Kidney glomerular epithelial cell (primary cell): ENCODE data around the gene H2BK1.

Experiments
- DNase-seq: peaks from one replicate; lab custom pipeline; 2025; lab: John Stamatoyannopoulos, UW

H2BK1 gene

GRCh38 chr7:151202836-151203235 lies 7.5 kb downstream of the H2BK1 start:
- DNase-seq, result no peak

GRCh38 chr7:151201751-151202150 lies 8.5 kb downstream of the H2BK1 start:
- DNase-seq, result no peak

- no peak for DNase-seq
Observed at GRCh38 chr7:151201344-151201743, 8.9 kb downstream of the H2BK1 start.

- DNase-seq, result no peak
Observed at GRCh38 chr7:151198945-151199848, 11.1 kb downstream of the H2BK1 start.

DNA sequence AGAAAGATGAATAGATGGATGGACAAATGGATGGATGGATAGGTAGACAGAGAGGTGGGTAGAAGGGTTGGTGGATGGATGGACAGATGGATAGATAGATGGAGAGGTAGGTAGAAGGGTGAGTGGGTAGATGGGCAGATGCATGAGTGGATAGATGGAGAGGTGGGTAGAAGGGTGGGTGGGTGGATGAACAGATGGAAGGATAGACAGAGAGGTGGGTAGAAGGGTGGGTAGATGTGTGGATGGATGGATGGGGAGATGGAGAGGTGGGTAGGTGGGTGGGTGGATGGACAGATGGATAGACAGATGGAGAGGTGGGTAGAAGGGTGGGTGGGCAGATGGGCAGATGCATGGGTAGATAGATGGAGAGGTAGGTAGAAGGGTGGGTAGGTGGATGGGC lies 12.4 kb downstream of the H2BK1 start:
- no peak for DNase-seq

DNA sequence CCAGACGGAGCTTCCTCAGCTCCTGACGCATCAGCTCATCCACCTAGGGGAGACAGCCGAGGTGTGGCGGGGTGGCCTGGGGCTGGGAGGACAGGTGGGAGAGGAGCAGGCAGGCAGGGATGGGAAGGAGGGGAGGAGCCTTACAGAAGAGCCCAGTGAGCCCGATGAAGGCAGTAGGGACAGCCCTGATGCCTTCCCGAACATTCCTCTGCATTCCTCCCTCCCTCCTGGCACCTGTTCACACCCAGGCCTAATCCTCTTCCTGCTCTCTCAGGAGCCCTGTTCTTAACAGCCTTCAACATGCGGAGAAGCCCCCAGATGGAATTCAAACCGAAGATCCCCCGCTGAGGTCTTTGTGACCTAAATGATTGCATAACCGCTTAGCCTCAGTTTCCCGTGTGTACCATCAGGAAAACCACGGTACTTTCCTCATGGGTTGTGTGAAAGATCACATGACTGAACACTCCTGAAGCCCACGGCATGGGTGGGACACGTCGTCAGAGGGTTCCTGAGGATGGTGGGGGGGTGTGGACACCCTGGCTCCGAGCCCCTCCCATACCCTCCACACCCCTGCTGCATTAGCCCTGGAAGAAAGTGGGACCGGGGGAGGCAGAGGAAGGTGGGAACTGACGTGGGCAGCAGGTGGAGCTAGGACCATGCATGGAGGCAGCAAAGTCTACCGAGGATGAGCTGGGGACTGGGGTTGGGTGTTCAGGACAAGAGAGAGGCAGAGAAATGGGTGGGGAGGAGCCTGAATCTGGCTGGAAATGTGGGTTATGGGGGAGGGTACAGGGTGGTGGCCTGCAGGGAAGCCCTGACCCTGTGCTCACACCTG lies 14.5 kb downstream of the H2BK1 start:
- no peak for DNase-seq

- no peak for DNase-seq
Observed at GRCh38 chr7:151194188-151194587, 16.1 kb downstream of the H2BK1 start.

DNA sequence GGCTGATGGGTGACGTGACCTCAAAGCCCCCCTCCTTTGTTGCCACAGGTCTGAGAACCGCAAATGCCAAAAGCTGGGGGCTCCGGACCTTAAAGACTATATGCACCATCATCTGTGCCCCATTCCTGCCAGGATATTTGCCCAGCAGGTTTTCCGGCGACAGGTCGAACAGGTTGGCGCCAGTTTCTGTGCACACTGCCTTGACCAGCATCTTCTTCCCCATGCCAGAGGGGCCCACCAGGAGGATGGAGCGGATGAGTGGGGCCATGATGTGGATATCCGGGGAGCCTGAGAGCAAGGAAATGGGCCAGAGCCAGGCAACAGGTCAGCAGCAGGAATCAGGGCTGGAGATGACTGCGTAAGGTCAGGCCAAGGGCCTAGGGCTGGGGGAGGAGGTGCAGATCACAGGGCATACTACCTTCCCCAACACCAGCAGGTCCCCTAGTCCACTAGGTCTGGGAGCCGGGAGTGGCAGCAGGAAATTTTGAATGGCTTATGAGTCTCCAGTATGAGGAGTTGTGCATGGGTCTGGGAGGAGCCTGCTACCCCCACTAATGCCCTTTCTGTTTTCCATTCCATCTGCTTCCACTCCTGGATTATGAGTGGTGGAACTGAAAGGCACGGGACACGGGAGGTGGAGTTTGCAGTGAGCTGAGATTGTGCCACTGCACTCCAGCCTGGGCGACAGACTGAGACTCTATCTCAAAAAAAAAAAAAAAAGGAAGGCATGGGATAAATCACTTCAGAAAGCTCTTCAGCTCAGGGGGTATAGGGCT lies 16.9 kb downstream of the H2BK1 start:
- no peak for DNase-seq

DNA sequence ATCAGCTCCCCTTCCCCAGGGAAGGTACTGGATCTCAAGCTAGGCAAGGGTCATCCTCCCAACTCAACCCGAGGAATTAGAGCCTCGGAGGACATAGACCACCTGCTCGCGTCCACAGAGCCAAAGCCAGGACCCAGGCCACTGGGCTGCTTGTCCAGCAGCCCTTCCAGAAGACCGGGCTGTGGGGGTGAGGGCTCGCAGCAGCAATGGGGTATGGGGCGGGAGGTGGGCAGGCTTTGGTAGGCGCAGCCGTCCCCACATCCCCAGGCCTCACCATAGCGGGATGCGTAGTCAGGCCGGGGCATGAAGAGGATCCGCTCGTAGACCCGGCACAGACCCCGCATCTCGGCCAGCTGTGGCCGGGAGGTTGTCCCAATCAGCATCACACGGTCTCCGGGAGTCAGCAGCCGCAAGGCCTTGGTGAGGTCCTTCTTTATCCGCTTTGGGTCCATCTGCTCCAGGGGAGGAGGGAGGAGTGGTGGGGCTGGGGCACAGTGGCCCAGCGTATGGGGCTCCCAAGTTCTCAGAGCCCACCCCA lies 18.2 kb downstream of the H2BK1 start:
- no peak for DNase-seq

DNA sequence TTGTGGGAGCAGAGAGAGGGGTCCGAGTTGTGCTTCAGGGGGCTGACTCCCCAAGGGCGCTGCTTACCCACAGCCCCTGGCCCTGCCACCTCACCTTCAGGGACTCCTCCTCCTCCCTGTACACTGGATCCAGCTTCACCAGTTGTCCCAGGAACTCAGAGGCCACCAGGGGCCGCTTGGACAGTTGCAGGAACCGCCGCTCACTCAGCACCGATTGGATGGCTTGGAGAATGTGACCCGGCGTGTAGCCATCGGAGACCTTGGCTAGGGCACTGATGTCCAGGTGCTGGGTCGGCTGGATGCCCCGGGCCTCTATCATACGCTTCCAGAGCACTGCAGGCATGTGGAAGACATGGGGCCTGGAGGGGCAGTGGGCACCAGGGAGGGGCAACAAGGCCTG lies 18.7 kb downstream of the H2BK1 start:
- DNase-seq, result no peak

DNA sequence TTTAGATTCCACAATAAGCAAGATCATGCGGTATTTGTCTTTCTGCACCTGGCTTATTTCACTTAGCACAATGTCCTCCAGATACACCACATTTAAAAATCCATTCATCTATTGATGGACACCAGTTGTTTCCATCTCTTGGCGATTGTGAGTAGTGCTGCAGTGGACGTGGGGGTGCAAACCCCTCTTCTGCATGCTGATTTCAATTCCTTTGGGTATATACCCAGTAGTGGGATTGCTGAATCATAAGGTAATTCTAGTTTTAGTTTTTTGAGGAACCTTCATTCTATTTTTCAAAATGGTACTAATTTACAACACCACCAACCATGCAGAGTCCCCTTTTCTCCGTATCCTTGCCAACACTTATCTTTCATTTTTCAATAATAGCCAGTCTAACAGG lies 21.2 kb downstream of the H2BK1 start:
- no peak for DNase-seq

GRCh38 chr7:151188252-151188542 lies 22.1 kb downstream of the H2BK1 start:
- no peak for DNase-seq

DNA sequence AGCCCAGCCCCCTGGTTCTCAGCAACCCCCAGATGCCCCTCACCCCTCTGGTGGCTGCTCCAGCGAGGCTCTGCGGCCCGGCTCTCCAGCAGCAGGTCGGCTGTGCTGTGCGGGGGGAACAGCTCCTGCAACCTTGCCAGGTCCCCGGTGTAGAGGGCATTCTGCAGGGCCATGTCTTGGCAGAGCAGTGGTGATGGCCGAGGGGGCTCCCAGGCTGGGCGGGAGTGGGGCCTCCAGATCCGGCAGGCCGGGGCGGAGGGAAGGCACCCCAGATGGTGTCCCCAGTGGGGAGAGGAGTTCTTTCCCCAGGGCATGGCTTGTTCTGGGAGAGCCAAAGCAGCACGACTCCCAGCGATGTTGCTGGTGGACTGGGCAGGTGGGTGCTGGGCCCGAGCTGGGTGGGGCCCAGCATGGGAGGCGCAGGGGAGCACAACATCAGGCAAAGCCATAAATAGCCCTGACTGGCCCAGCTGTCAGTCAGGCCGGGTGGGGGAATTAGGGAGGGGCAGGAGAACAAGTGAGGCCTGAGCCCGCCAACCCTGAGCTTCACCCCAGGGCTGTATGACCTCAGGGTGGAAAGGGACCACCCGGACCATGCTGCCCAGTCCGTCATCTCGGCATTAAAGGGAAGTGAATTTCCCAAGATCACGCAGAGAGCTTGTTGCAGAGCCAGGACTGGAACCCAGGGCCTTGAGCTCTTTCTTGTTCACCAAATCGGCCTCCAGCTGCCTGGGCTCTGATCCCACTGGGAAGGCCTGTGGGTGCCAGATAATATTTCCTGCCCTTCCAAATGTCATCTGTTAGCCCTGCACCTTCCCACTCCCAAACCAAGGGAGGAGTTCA lies 22.7 kb downstream of the H2BK1 start:
- no peak for DNase-seq

DNA sequence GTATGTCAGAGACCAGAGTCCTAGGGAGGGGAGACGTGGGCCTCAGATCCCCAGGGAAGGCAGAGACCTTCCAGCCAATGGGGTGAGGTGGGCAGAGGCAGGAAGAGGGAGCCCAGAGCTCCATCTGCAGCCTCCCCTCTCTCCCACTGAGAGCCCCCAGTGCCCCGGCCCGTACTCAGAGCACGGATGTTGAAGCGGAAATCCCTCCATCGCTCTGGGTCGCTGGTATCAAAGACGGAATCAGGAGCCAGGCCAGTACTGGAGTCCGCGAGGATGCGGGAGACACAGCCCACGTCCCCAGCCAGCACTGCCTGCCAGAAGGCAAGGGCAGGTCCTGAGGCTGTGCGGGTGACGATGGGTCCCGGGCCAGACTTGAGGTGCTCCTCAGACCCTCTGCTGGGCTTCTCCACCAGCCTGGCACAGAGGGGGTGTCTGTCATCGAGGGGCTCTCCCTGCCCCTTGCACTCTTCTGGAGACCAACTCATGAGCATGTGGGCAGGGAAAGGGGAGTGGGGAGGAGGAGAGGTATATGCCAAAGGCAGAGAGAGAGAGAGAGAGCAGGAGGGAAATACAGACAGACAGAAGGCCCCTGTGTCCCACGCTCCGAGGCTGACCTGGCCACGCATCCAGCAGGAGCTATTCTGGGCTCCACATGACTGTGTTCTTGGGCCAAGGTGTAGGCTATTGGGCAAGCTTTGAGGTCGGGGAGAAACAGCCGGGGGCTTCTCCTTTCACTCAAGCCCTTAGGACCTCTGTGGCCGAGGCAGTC lies 23.5 kb downstream of the H2BK1 start, which contains the start of gene ASB10:
TSS of gene ASB10 (minus strand) at position 611 of the 769 bp plus-strand sequence. CDS start at position 491, 120 bp downstream.
- no peak for DNase-seq

DNA sequence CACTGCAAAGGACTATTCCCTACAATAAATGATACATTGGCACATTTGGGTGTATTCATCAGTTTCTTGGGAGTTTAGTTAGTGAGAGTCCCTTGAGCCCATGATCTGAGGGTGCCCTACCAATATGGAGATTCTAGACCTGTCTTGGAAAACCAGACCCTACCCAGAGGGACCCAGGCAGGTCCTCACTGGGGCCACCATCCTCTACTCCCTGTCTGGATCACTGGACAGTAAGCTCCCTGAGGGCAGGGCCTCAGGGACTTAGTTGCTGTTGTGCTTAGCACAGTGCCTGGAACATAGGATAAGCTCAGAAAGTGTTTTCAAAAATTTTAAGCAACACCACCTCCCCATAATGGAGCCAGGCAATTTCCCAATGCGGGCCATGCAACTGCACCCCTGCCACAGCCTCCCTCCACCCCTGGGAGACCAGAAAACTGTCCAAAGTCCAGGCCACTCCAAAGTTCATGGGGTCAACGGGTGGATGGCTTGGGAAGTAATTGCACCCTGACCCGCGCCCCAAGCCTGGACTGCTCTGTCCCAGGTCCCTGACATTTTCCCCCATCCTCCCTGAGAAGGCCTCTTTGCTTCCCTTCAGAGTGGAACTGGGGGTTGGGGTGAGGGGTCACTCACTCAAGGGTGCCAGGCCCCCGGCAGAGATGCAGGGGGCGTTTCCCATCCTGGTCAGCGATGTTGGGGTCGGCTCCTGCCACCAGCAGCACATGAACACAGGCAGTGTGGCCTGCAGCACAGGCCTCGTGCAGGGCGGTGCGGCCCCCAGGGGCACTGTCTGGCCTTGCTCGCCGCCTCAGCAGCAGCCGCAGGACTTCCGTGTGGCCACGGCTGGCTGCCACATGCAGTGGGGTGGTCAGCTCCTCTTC lies 24.3 kb downstream of the H2BK1 start:
- DNase-seq, result no peak

DNA sequence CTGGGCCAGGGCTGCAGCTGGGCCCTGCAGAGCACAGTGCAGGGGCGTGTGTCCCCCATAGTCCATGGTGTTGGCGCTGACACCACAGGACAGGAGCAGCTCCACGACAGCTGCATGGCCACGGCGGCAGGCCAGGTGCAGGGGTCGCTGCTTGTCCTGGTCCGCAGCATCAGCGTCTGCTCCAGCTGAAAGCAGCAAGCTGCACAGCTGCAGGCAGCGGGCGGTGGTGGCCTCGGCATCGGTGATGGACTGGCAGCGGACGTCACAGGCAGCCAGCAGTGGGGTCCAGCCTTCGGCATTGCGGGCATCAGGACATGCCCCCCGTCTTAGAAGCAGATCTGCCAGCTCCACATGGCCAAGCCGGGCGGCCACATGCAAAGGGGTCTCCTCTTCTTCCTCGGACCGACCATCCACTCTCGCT lies 29.3 kb downstream of the H2BK1 start:
- no peak for DNase-seq

- DNase-seq, result no peak
Observed at GRCh38 chr7:151179946-151180345, 30.3 kb downstream of the H2BK1 start.

- DNase-seq, result no peak
Observed at GRCh38 chr7:151179287-151179860, 30.9 kb downstream of the H2BK1 start.

DNA sequence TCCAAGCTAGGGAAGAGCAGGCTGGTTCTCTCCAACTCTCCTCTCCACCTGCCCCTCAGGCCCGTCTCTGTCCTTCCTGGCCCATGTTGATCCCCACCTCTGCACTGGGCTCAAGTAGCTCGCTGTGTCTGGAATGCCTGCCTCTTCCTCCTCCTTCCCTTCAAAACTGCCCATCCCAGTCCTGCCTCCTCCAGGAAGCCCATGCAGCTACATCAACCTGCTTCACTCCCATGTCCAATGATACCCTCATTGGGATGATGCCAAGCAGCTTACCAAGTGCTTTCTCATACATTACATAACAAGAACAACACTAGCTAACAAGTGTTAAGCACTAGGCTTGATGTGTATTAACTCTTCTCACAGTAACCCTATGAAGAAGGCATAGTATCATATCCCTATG lies 31.5 kb downstream of the H2BK1 start:
- DNase-seq, result no peak
